ENCODE measurements around the gene MMP7. TPM values are rescaled to one million over a fixed set of nuclear protein-coding genes. Genes with fewer than 3 reads are reported as not detected.

Gene MMP7
- total and polyA plus RNA-seq, 2 donors (not counting 1 experiment from before 2014, with no cell fraction given), result 0.17 TPM; not detected in 1

- peaks cover 4% of the 10 kb centered on the region for H3K4me1 ChIP-seq (ENCODE audit: control insufficient read depth, extremely low read depth, insufficient read depth, low read length)
- no peaks in the 10 kb centered on the region for H3K27me3 ChIP-seq (ENCODE audit: control insufficient read depth, insufficient read depth, low read length)
- TF ChIP-seq CTCF (conservative IDR thresholded peaks at IDR 0.05 in 1 of 2, IDR thresholded peaks at IDR 0.05 in 1 of 2; ENCODE audit: low read depth in 1 of 2, low read length in 2 of 2), result no peak
- no peak for TF ChIP-seq EZH2 (IDR thresholded peaks at IDR 0.05; ENCODE audit: low read length, missing control alignments)
- H3K4me3 ChIP-seq (replicated peaks in 1 of 4; ENCODE audit: control extremely low read depth in 1 of 4, insufficient read depth in 1 of 4, low read depth in 3 of 4, low read length in 4 of 4), result no peak overlapping the region
- DNase-seq (ENCODE audit: low read depth in 2 of 2), result peak; percentile 70 to 84
- no peaks in the 10 kb centered on the region for H3K36me3 ChIP-seq (ENCODE audit: control insufficient read depth, insufficient read depth, low read length)
- no peaks in the 10 kb centered on the region for H3K9me3 ChIP-seq (ENCODE audit: control insufficient read depth, insufficient read depth, low read depth, low read length)
- no peak overlapping the region for H3K9ac ChIP-seq (ENCODE audit: insufficient read depth, low read length)
- no peak overlapping the region for H3K4me2 ChIP-seq (ENCODE audit: extremely low read depth, insufficient read depth, low read length)
- H4K20me1 ChIP-seq (ENCODE audit: control insufficient read depth, extremely low read depth, insufficient read depth, low read length), result no peaks in the 10 kb centered on the region
- no peaks in the 10 kb centered on the region for H3K79me2 ChIP-seq (ENCODE audit: control insufficient read depth, insufficient read depth, low read length)
- H2AFZ ChIP-seq (ENCODE audit: low read length), result no peak overlapping the region
- H3K27ac ChIP-seq (ENCODE audit: insufficient read depth, low read length), result no peak overlapping the region
Measured at GRCh38 chr11:102564110-102564509, 33.6 kb upstream of the MMP7 start.

GRCh38 chr11:102561636-102562035 lies 31.1 kb upstream of the MMP7 start:
- TF ChIP-seq EZH2 (IDR thresholded peaks at IDR 0.05; ENCODE audit: low read length, missing control alignments) (no peak), CTCF (conservative IDR thresholded peaks at IDR 0.05 in 1 of 2, IDR thresholded peaks at IDR 0.05 in 1 of 2; ENCODE audit: low read depth in 1 of 2, low read length in 2 of 2) (no peak)
- Histone ChIP-seq H3K79me2 (ENCODE audit: control insufficient read depth, insufficient read depth, low read length) (no peaks in the 10 kb centered on the region), H2AFZ (ENCODE audit: low read length) (peak overlapping the region; percentile 57), H3K27ac (ENCODE audit: insufficient read depth, low read length) (no peak overlapping the region), H3K9me3 (ENCODE audit: control insufficient read depth, insufficient read depth, low read depth, low read length) (no peaks in the 10 kb centered on the region), H3K36me3 (ENCODE audit: control insufficient read depth, insufficient read depth, low read length) (no peaks in the 10 kb centered on the region), H3K4me2 (ENCODE audit: extremely low read depth, insufficient read depth, low read length) (peak overlapping the region; percentile 35), H3K27me3 (ENCODE audit: control insufficient read depth, insufficient read depth, low read length) (no peaks in the 10 kb centered on the region), H3K9ac (ENCODE audit: insufficient read depth, low read length) (no peak overlapping the region), H3K4me1 (ENCODE audit: control insufficient read depth, extremely low read depth, insufficient read depth, low read length) (peaks cover 4% of the 10 kb centered on the region), H4K20me1 (ENCODE audit: control insufficient read depth, extremely low read depth, insufficient read depth, low read length) (no peaks in the 10 kb centered on the region), H3K4me3 (replicated peaks in 1 of 4; ENCODE audit: control extremely low read depth in 1 of 4, insufficient read depth in 1 of 4, low read depth in 3 of 4, low read length in 4 of 4) (no peak overlapping the region)
- no peak for DNase-seq (ENCODE audit: low read depth in 2 of 2)

GRCh38 chr11:102560555-102561011 lies 30.0 kb upstream of the MMP7 start:
- TF ChIP-seq EZH2 (IDR thresholded peaks at IDR 0.05; ENCODE audit: low read length, missing control alignments) (no peak), CTCF (conservative IDR thresholded peaks at IDR 0.05 in 1 of 2, IDR thresholded peaks at IDR 0.05 in 1 of 2; ENCODE audit: low read depth in 1 of 2, low read length in 2 of 2) (no peak)
- peak overlapping the region; percentile 79 for H2AFZ ChIP-seq (ENCODE audit: low read length)
- no peaks in the 10 kb centered on the region for H4K20me1 ChIP-seq (ENCODE audit: control insufficient read depth, extremely low read depth, insufficient read depth, low read length)
- DNase-seq (ENCODE audit: low read depth in 2 of 2), result peak; percentile 86 to 97
- H3K4me2 ChIP-seq (ENCODE audit: extremely low read depth, insufficient read depth, low read length), result peak overlapping the region; percentile 88
- peak overlapping the region; percentile 28 for H3K27ac ChIP-seq (ENCODE audit: insufficient read depth, low read length)
- H3K4me3 ChIP-seq (replicated peaks in 1 of 4; ENCODE audit: control extremely low read depth in 1 of 4, insufficient read depth in 1 of 4, low read depth in 3 of 4, low read length in 4 of 4), result peak overlapping the region; percentile 55 to 68 (median 62)
- peaks cover 4% of the 10 kb centered on the region for H3K4me1 ChIP-seq (ENCODE audit: control insufficient read depth, extremely low read depth, insufficient read depth, low read length)
- H3K79me2 ChIP-seq (ENCODE audit: control insufficient read depth, insufficient read depth, low read length), result no peaks in the 10 kb centered on the region
- H3K27me3 ChIP-seq (ENCODE audit: control insufficient read depth, insufficient read depth, low read length), result no peaks in the 10 kb centered on the region
- H3K9me3 ChIP-seq (ENCODE audit: control insufficient read depth, insufficient read depth, low read depth, low read length), result no peaks in the 10 kb centered on the region
- peak overlapping the region; percentile 8 for H3K9ac ChIP-seq (ENCODE audit: insufficient read depth, low read length)
- H3K36me3 ChIP-seq (ENCODE audit: control insufficient read depth, insufficient read depth, low read length), result no peaks in the 10 kb centered on the region
